HFFc6 (cell line): ENCODE results near the gene MVD. TPM values are rescaled to one million over a fixed set of nuclear protein-coding genes. Genes with fewer than 3 reads are reported as not detected.

ENCODE experiments used
- DNase-seq: peaks from one replicate; pipeline ENCODE4 v3.0.0-alpha.2; 2018
- H3K27ac Mint-ChIP-seq: 2 replicates; pipeline ENCODE4 v1.8.0; 2020; ENCODE audit warnings: mild to moderate bottlenecking, mixed read lengths
- H3K27me3 Mint-ChIP-seq: 2 replicates; pipeline ENCODE4 v1.8.0; 2021; ENCODE audit warnings: mild to moderate bottlenecking, moderate library complexity, mixed read lengths; ENCODE audit not compliant: insufficient read depth
- H3K36me3 Mint-ChIP-seq: 2 replicates; pipeline ENCODE4 v1.8.0; 2021; ENCODE audit warnings: low read depth, mixed read lengths
- H3K4me1 Mint-ChIP-seq: 2 replicates; pipeline ENCODE4 v1.8.0; 2020; ENCODE audit warnings: low read depth, mixed read lengths
- H3K4me3 Mint-ChIP-seq: 2 replicates; pipeline ENCODE4 v1.8.0; 2020; ENCODE audit warnings: mild to moderate bottlenecking, moderate library complexity, mixed read lengths
- H3K9me3 Mint-ChIP-seq: 2 replicates; pipeline ENCODE4 v1.8.0; 2020; ENCODE audit warnings: mild to moderate bottlenecking, mixed read lengths
- CTCF ChIP-seq: fragments of 200-600 bp; sonication (generic); IDR thresholded peaks from 2 replicates; pipeline ENCODE4 v1.5.0; 2021; ENCODE audit warnings: antibody characterized with exemption, mild to moderate bottlenecking
- total RNA-seq, 6 experiments: library from RNA; stranded (reverse); fragmentation: NEBNext Ultra II Directional; extraction: Animal tissue kit (Norgen Biotek cat#: 25700); gene quantifications; 2 replicates in 1 of 6; 3 replicates in 5 of 6; pipeline ENCODE4 v1.2.3, GENCODE V29; 2021

MVD gene
- total RNA-seq, 6 experiments from 2014 or later = 21.1 to 28.0 (median 24.0) TPM

- no peak for DNase-seq
- H3K4me1 Mint-ChIP-seq = peaks cover 17% of the 10 kb centered on the region
- H3K36me3 Mint-ChIP-seq = 0 out of 2 replicates have a peak, but pooled peaks cover under 1% of the 10 kb centered on the region
- H3K9me3 Mint-ChIP-seq = no peaks in the 10 kb centered on the region
- H3K27me3 Mint-ChIP-seq = no peaks in the 10 kb centered on the region; the same call in 1 of the 2 replicates
- H3K4me3 Mint-ChIP-seq = no peak overlapping the region
- no peak overlapping the region for H3K27ac Mint-ChIP-seq
- no peak for TF ChIP-seq CTCF
Observed at GRCh38 chr16:88661468-88661867, 1.4 kb downstream of the MVD start.

- Mint-ChIP-seq H3K4me3 (no peak overlapping the region), H3K27me3 (no peaks in the 10 kb centered on the region; the same call in 1 of the 2 replicates)
- no peak for DNase-seq
Observed at GRCh38 chr16:88659160-88659559, 3.7 kb downstream of the MVD start.

GRCh38 chr16:88658714-88659113, 4.2 kb downstream of the MVD start:
- Mint-ChIP-seq H3K36me3 (no peaks in the 10 kb centered on the region), H3K9me3 (no peaks in the 10 kb centered on the region), H3K4me3 (no peak overlapping the region), H3K27ac (no peak overlapping the region), H3K4me1 (peaks cover 12% of the 10 kb centered on the region), H3K27me3 (no peaks in the 10 kb centered on the region; the same call in 1 of the 2 replicates)
- no peak for TF ChIP-seq CTCF
- DNase-seq = no peak

More at GRCh38 chr16:88659160-88659559, 3.7 kb downstream of the MVD start:
- no peak overlapping the region for H3K27ac Mint-ChIP-seq
- no peaks in the 10 kb centered on the region for H3K9me3 Mint-ChIP-seq
- H3K36me3 Mint-ChIP-seq = no peaks in the 10 kb centered on the region
- peaks cover 16% of the 10 kb centered on the region for H3K4me1 Mint-ChIP-seq
- TF ChIP-seq CTCF = no peak

- H3K36me3 Mint-ChIP-seq = no peaks in the 10 kb centered on the region
- no peaks in the 10 kb centered on the region; the same call in 1 of the 2 replicates for H3K27me3 Mint-ChIP-seq
- TF ChIP-seq CTCF = no peak
- no peak overlapping the region for H3K27ac Mint-ChIP-seq
- no peak for DNase-seq
- no peak overlapping the region for H3K4me3 Mint-ChIP-seq
- peaks cover 12% of the 10 kb centered on the region for H3K4me1 Mint-ChIP-seq
- no peaks in the 10 kb centered on the region for H3K9me3 Mint-ChIP-seq
Observed at GRCh38 chr16:88657371-88657770, 5.5 kb downstream of the MVD start.

- Mint-ChIP-seq H3K4me3 (no peak overlapping the region), H3K4me1 (peaks cover 4% of the 10 kb centered on the region), H3K27me3 (no peaks in the 10 kb centered on the region), H3K27ac (no peak overlapping the region), H3K9me3 (no peaks in the 10 kb centered on the region), H3K36me3 (no peaks in the 10 kb centered on the region)
- no peak for TF ChIP-seq CTCF
- no peak for DNase-seq
Observed at GRCh38 chr16:88656291-88656980, 6.5 kb downstream of the MVD start.
